ENCODE data around the gene WDFY2. TPM values are rescaled to one million over a fixed set of nuclear protein-coding genes. Genes with fewer than 3 reads are reported as not detected.

The WDFY2 gene
- total and polyA plus RNA-seq, 10 of the 15 experiments (the other 5 are each of a cell fraction or from before 2014, with no cell fraction given) = 2.1 to 13.0 (median 8.1) TPM

DNA sequence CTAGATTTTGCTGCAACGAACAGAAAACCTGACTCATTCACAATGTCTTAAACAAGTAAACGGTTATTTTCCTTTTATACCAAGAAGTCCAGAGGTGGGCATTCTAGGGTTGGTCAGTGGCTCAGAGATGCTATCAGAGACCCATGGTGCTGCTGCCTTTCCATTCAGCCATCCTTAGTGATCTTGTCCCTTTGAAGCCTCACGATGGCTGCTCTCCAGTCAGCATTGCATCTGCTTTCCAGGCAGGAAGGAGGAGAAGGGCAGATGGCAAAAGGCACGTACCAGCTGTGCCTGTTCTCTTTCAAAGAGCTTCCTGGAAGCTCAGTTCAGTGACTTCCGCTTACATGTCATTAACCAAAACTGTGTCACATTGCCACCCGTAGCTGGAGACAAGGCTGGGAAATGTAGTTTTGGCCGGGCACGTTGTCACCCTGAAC, 30.1 kb downstream of the WDFY2 start (continued):
- TF ChIP-seq ETV6 (conservative IDR thresholded peaks at IDR 0.05 in 1 of 2, IDR thresholded peaks at IDR 0.05 in 1 of 2; ENCODE audit: borderline replicate concordance in 1 of 2, low read depth in 1 of 2) (peak in 1 of 2 experiments; percentile 93; a peak in 2 of 4 replicates), CREM (IDR thresholded peaks at IDR 0.05; ENCODE audit: low read depth) (peak; percentile 91), NFIC (IDR thresholded peaks at IDR 0.05; ENCODE audit: low read depth, low read length) (no peak), TARDBP (IDR thresholded peaks at IDR 0.05; ENCODE audit: borderline replicate concordance) (peak; percentile 81), GABPA (IDR thresholded peaks at IDR 0.05; ENCODE audit: low read depth) (peak; percentile 82), SPI1 (IDR thresholded peaks at IDR 0.05; ENCODE audit: borderline replicate concordance, insufficient read depth, low read depth, low read length) (peak; percentile 68; the same call in 1 of the 2 replicates), MYC (IDR thresholded peaks at IDR 0.05; ENCODE audit: insufficient read depth, insufficient read length, insufficient replicate concordance, low read length, severe bottlenecking) (no peak), RELA (IDR thresholded peaks at IDR 0.05; ENCODE audit: borderline replicate concordance, partially characterized antibody) (no peak), CBFB (IDR thresholded peaks at IDR 0.05; ENCODE audit: low read depth) (peak; percentile 59; the same call in 1 of the 2 replicates), TAF1 (IDR thresholded peaks at IDR 0.05; ENCODE audit: borderline replicate concordance, low read depth, low read length) (peak; percentile 50; the same call in 1 of the 2 replicates), SIX5 (IDR thresholded peaks at IDR 0.05; ENCODE audit: low read depth, low read length, severe bottlenecking) (peak; percentile 93), SMC3 (IDR thresholded peaks at IDR 0.05; ENCODE audit: borderline replicate concordance, low read length) (no peak), IKZF2 (IDR thresholded peaks at IDR 0.05) (peak in 1 of 2 experiments; percentile 36; a peak in 1 of 4 replicates), MXI1 (IDR thresholded peaks at IDR 0.05; ENCODE audit: low read depth, low read length) (0 out of 2 replicates have a peak, but pooled peaks have one; percentile 23), JUNB (IDR thresholded peaks at IDR 0.05) (no peak; the same call in 1 of the 2 replicates), HCFC1 (IDR thresholded peaks at IDR 0.05; ENCODE audit: low read length) (peak; percentile 90), EED (IDR thresholded peaks at IDR 0.05; ENCODE audit: low read depth) (peak; percentile 47; the same call in 1 of the 2 replicates), IKZF1 (conservative IDR thresholded peaks at IDR 0.05) (peak; percentile 83), TCF7 (IDR thresholded peaks at IDR 0.05; ENCODE audit: borderline replicate concordance) (no peak), ZNF217 (IDR thresholded peaks at IDR 0.05) (no peak), RUNX3 (IDR thresholded peaks at IDR 0.05; ENCODE audit: low read length) (peak; percentile 81), MEF2A (IDR thresholded peaks at IDR 0.05; ENCODE audit: insufficient read depth, low read depth, low read length) (peak; percentile 49; the same call in 1 of the 2 replicates), ATF2 (IDR thresholded peaks at IDR 0.05; ENCODE audit: low read length) (no peak), ZBTB40 (IDR thresholded peaks at IDR 0.05; ENCODE audit: borderline replicate concordance) (peak; percentile 65; the same call in 1 of the 2 replicates)
- TF ChIP-seq, protein P1, sequence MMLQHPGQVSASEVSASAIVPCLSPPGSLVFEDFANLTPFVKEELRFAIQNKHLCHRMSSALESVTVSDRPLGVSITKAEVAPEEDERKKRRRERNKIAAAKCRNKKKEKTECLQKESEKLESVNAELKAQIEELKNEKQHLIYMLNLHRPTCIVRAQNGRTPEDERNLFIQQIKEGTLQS (IDR thresholded peaks at IDR 0.05; ENCODE audit: borderline replicate concordance, extremely low read depth, low read depth, low read length) = 0 out of 2 replicates have a peak, but pooled peaks have one; percentile 19

All from GM12878 (cell line).